HL-60 (cell line): ENCODE measurements around the gene CHSY1.

ENCODE experiments used
- CTCF ChIP-seq: IDR thresholded peaks from one replicate; pipeline ENCODE4 v1.5.1; 2011; ENCODE audit warnings: low read length, control low read depth, inconsistent platforms; ENCODE audit not compliant: insufficient read depth
- POLR2AphosphoS5 ChIP-seq: IDR thresholded peaks from 2 replicates; pipeline ENCODE4 v1.6.1; 2012; ENCODE audit warnings: low read depth

- no peak for TF ChIP-seq POLR2AphosphoS5
- no peak for TF ChIP-seq CTCF
Observed at GRCh38 chr15:101204739-101205535, 46.9 kb downstream of the CHSY1 start.
